MCF 10A (cell line): Measurements from ENCODE around the gene SPOCD1. TPM values are rescaled to one million over a fixed set of nuclear protein-coding genes. Genes with fewer than 3 reads are reported as not detected.
A peak's percentile ranks its signal among the peaks of the same experiment; 100 is the strongest.

Experiments used
- BruUV-seq: library from RNA; stranded (reverse); fragments of 400-500 nt; replicated peaks from 2 replicates; lab custom pipeline; 2021; lab: Mats Ljungman, UMichigan
- CTCF ChIA-PET: fragments of 300-600 bp; sonication (Branson Sonifier 250); formaldehyde crosslinking; extraction: SDS; loops from one replicate; lab custom pipeline; 2021; ENCODE audit warnings: antibody characterized with exemption, inconsistent platforms; lab: Yijun Ruan, JAX
- POLR2A ChIA-PET: fragments of 300-600, 350-650 bp; sonication (Branson Sonifier 250); formaldehyde crosslinking; extraction: SDS; loops from one replicate; lab custom pipeline; 2020; ENCODE audit warnings: antibody characterized with exemption, inconsistent platforms; lab: Yijun Ruan, JAX
- DNase-seq: peaks from one replicate; pipeline ENCODE4 v3.0.0-alpha.2; 2018; ENCODE audit not compliant: unreplicated experiment
- H3K27ac Mint-ChIP-seq: one replicate; pipeline ENCODE4 v1.8.0; 2022; ENCODE audit warnings: mild to moderate bottlenecking, low read depth, mixed read lengths; ENCODE audit not compliant: unreplicated experiment
- H3K27me3 Mint-ChIP-seq: one replicate; pipeline ENCODE4 v1.8.0; 2022; ENCODE audit warnings: mixed read lengths; ENCODE audit not compliant: insufficient read depth, unreplicated experiment
- H3K36me3 Mint-ChIP-seq: one replicate; pipeline ENCODE4 v1.8.0; 2022; ENCODE audit warnings: mild to moderate bottlenecking, moderate library complexity, mixed read lengths; ENCODE audit not compliant: insufficient read depth, unreplicated experiment
- H3K4me1 Mint-ChIP-seq: one replicate; pipeline ENCODE4 v1.8.0; 2022; ENCODE audit warnings: mixed read lengths; ENCODE audit not compliant: insufficient read depth, unreplicated experiment
- H3K4me3 Mint-ChIP-seq: one replicate; pipeline ENCODE4 v1.8.0; 2022; ENCODE audit warnings: mild to moderate bottlenecking, moderate library complexity, mixed read lengths; ENCODE audit not compliant: unreplicated experiment
- H3K9me3 Mint-ChIP-seq: one replicate; pipeline ENCODE4 v1.8.0; 2022; ENCODE audit warnings: mixed read lengths; ENCODE audit not compliant: unreplicated experiment
- CTCF ChIP-seq: fragments of 200-600 bp; IDR thresholded peaks from one replicate; pipeline ENCODE4 v1.8.0; 2022; ENCODE audit warnings: antibody characterized with exemption, mild to moderate bottlenecking; ENCODE audit not compliant: unreplicated experiment
- intact Hi-C: fragments of 100-400 bp; cut with micrococcal nuclease; formaldehyde crosslinking; loops from 2 replicates; pipeline ENCODE4 v1.14.1; 2022
- total RNA-seq: library from RNA; stranded (reverse); gene quantifications from 2 replicates; pipeline ENCODE4 v1.2.3, GENCODE V29; 2022

SPOCD1 gene
- total RNA-seq, 1 experiment from 2014 or later: 0.47 TPM

GRCh38 chr1:31765041-31765467 is 50.8 kb downstream of the SPOCD1 start:
- intact Hi-C loops: no loop called here
- peaks cover 16% of the 10 kb centered on the region for H3K4me1 Mint-ChIP-seq
- ChIA-PET CTCF (interaction anchor here (1.0 to 1.8 kb wide), 5 partner anchors 10 to 199 kb away, joined by 3 to 5 read pairs (median 4); no protein-coding TSS in a partner anchor), POLR2A (interaction anchor here (0.7 kb wide), 1 partner anchor 191 kb away, joined by 3 read pairs; no protein-coding TSS in a partner anchor)
- H3K4me3 Mint-ChIP-seq: no peak overlapping the region
- H3K27ac Mint-ChIP-seq: no peak overlapping the region
- no peaks in the 10 kb centered on the region for H3K36me3 Mint-ChIP-seq
- TF ChIP-seq CTCF: no peak
- no peaks in the 10 kb centered on the region for H3K27me3 Mint-ChIP-seq
- DNase-seq: peak; percentile 37
- no TSS peak for BruUV-seq
- no peaks in the 10 kb centered on the region for H3K9me3 Mint-ChIP-seq

- intact Hi-C loops: no loop called here
- TF ChIP-seq CTCF: no peak
- no peaks in the 10 kb centered on the region for H3K36me3 Mint-ChIP-seq
- peak within 1 kb of the TSS; percentile 75 for H3K4me3 Mint-ChIP-seq
- H3K27ac Mint-ChIP-seq: no peak within 1 kb of the TSS
- H3K9me3 Mint-ChIP-seq: no peaks in the 10 kb centered on the region
- POLR2A ChIA-PET: interaction anchor here (0.7 kb wide), 1 partner anchor 191 kb away, joined by 3 read pairs; no protein-coding TSS in a partner anchor
- CTCF ChIA-PET: interaction anchor here (0.6 to 1.8 kb wide), 9 partner anchors 9 to 200 kb away, joined by 3 to 5 read pairs (median 3); no protein-coding TSS in a partner anchor
- H3K27me3 Mint-ChIP-seq: no peaks in the 10 kb centered on the region
- BruUV-seq: no TSS peak
- peaks cover 14% of the 10 kb centered on the region for H3K4me1 Mint-ChIP-seq
- no peak for DNase-seq
These were observed 51.3 kb downstream of the SPOCD1 start, which contains the start of gene ADGRB2 for GRCh38 chr1:31764312-31765040. Gene ADGRB2 (minus strand): TSS chr1:31764340. CDS start chr1:31757221, 7,119 bp downstream.

GRCh38 chr1:31763671-31764311 is 52.0 kb downstream of the SPOCD1 start:
- BruUV-seq: no TSS peak
- Mint-ChIP-seq H3K36me3 (no peaks in the 10 kb centered on the region), H3K27ac (no peak overlapping the region), H3K27me3 (no peaks in the 10 kb centered on the region), H3K4me3 (peak overlapping the region; percentile 75), H3K9me3 (no peaks in the 10 kb centered on the region), H3K4me1 (peaks cover 11% of the 10 kb centered on the region)
- no peak for TF ChIP-seq CTCF
- ChIA-PET CTCF (interaction anchor here (0.7 to 1.7 kb wide), 6 partner anchors 34 to 125 kb away, joined by 3 to 6 read pairs (median 4); no protein-coding TSS in a partner anchor), POLR2A (no interaction called here)
- intact Hi-C loops: loop anchor here (2.0 kb wide), 1 partner anchor 25 kb away; no protein-coding TSS in a partner anchor
- DNase-seq: no peak
